Kidney epithelial cell (primary cell): Measurements from ENCODE around the gene RHOC. TPM values are rescaled to one million over a fixed set of nuclear protein-coding genes. Genes with fewer than 3 reads are reported as not detected.

Experiments
- DNase-seq: peaks from one replicate; pipeline ENCODE4 v3.0.0-alpha.2; 2010; ENCODE audit warnings: low read depth
- H3K27me3 ChIP-seq: 2 replicates; pipeline ENCODE4 v1.6.0; 2011; ENCODE audit warnings: low read length; ENCODE audit not compliant: control insufficient read depth, insufficient read depth
- H3K36me3 ChIP-seq: 2 replicates; pipeline ENCODE4 v1.5.1; 2011; ENCODE audit warnings: low read length; ENCODE audit not compliant: control insufficient read depth, insufficient read depth
- H3K4me3 ChIP-seq: 2 replicates; pipeline ENCODE4 v1.5.1; 2011; ENCODE audit warnings: low read depth, mild to moderate bottlenecking, control low read depth, low read length
- total RNA-seq: library from RNA; depleted of rRNA; stranded (reverse); fragments of >200 nt; gene quantifications from 2 replicates; pipeline ENCODE4 v1.2.3, GENCODE V29; 2015
- TF ChIP-seq, protein P1 (sequence below): IDR thresholded peaks from 2 replicates; pipeline ENCODE4 v1.5.1; 2011; ENCODE audit warnings: mild to moderate bottlenecking, moderate library complexity, low read length, control low read depth, inconsistent platforms; ENCODE audit not compliant: insufficient read depth, poor library complexity, severe bottlenecking

The RHOC gene
- total RNA-seq, 1 donor from 2014 or later, result 639 TPM

DNA sequence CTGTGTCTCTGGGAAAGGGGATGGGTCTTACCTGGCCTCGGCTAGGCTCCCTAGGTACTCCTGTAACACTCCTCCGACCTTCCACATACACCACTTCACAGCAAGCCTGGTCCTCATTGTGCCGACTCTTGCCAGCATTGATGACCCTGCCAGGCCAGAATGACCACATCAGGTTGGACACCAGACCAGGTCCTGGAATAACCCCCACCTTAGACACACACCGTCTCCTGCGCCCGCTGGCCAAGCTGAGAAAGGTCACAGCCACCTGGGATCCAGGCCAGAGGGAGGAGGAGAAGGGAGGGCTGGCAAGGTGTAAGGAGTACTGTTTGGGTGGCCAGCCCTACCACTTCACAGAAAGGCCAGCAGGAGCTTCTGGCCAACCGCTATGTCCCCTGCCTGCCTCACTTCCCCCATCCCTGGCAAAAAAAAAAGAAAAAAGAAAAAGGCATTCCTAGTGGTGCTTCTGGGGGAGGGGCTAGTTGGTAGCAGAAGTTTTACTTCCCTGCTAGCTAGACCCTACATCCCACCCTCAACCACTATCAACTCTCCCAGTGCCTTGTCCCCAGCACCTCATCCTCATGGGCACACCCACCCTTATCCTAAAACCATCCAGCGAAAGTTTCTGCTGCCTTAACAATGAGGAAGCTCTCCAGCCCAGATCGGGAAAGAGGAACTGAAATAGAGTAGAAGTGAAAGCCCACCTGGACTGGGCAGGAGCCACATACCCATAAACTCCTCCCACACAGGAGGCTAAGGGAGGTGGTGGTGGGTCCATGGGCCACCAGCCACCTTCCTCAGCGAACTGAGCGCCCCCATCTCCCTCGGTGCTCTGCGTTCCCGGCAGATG is 6.8 kb upstream of the RHOC start:
- Histone ChIP-seq H3K4me3 (peak overlapping the region; percentile 52), H3K27me3 (no peaks in the 10 kb centered on the region), H3K36me3 (no peaks in the 10 kb centered on the region)
- DNase-seq, result no peak
- TF ChIP-seq, protein P1, sequence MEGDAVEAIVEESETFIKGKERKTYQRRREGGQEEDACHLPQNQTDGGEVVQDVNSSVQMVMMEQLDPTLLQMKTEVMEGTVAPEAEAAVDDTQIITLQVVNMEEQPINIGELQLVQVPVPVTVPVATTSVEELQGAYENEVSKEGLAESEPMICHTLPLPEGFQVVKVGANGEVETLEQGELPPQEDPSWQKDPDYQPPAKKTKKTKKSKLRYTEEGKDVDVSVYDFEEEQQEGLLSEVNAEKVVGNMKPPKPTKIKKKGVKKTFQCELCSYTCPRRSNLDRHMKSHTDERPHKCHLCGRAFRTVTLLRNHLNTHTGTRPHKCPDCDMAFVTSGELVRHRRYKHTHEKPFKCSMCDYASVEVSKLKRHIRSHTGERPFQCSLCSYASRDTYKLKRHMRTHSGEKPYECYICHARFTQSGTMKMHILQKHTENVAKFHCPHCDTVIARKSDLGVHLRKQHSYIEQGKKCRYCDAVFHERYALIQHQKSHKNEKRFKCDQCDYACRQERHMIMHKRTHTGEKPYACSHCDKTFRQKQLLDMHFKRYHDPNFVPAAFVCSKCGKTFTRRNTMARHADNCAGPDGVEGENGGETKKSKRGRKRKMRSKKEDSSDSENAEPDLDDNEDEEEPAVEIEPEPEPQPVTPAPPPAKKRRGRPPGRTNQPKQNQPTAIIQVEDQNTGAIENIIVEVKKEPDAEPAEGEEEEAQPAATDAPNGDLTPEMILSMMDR, result no peak

DNA sequence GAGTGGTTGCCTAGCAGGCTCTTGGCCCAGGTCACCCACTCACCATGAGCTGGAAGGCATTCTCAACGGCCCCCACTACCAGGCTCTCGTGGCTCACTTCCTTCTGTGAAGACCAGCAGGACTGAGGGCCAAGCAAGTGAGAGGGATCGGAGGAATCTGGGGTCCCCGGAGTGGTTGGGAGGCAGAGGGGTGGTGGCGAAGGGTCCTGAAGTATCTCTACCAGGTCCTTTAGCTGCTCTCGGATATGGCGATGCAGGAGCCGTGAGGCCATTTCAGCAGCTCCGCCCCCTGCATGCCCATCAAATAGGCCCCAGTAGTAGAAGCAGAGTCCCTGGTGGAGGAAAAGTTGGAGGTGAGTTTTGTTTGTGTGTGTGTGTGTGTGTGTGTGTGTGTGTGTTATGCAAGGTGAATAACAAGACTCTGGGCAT is 5.8 kb upstream of the RHOC start:
- Histone ChIP-seq H3K4me3 (no peak overlapping the region), H3K27me3 (no peaks in the 10 kb centered on the region), H3K36me3 (no peaks in the 10 kb centered on the region)
- TF ChIP-seq, protein P1, result no peak
- no peak for DNase-seq

DNA sequence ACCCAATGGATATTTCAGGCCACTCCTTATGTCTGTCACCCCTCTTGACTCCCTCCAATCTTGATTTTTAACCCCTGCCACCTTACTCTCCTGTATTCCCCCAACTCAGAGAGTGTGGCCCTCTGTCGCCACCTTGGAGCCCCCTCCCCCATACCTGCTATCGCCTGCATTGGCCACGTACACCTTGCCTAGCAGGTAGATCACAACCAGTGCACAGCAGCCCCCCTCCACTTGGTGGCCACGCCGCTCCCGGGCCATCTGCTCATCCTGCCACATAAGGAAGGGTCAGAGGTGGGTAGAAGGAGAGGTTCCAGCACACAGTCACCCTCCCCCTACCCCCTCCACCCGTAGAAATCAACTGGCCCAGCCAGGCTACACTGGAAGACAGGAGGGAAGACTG is 5.3 kb upstream of the RHOC start:
- H3K36me3 ChIP-seq, result no peaks in the 10 kb centered on the region
- H3K27me3 ChIP-seq, result no peaks in the 10 kb centered on the region
- H3K4me3 ChIP-seq, result no peak overlapping the region
- DNase-seq, result no peak
- TF ChIP-seq, protein P1, result no peak

DNA sequence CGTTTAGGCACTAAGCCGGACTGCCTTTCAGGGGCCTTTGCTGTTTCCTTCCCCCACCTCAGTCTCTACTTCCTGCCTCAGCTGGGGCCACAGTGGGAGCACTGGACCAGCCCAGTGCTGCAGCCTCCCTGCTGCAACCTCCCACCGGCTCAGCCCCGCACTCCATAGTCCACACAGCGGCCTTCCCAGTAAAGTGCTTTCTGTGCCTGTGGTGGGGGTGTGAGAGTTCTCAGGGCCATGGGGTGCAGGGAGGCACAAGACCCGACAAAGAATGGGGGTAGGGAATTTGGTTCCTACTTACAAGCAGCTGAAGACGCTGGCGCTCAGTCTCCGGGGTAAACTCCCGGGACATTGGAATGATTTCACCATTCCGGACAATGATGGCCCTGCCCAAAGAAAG is 4.7 kb upstream of the RHOC start:
- no peak for DNase-seq
- TF ChIP-seq, protein P1, result no peak

DNA sequence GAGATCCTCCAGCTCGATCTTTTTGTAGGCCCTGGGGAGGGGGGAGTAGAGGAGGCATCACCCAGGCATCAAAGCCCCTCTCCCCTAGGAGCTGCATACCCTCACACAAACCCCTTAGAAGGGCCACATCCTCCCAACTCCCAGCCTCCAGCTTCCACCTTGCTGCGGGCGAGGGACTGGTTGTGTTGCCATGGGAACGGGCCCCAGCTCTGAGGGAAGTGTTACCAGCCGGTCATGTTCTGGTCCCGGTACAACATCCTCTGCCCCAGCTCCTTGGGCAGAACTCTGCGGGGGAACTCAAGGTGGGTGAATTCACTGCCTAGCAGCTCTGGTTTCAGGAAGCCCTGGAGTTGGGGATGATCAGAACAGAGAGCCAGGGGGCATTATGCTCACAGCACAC is 4.1 kb upstream of the RHOC start:
- no peaks in the 10 kb centered on the region for H3K27me3 ChIP-seq
- no peak for DNase-seq
- TF ChIP-seq, protein P1, result no peak

More for the DNA sequence above, 4.7 kb upstream of the RHOC start:
- Histone ChIP-seq H3K4me3 (no peak overlapping the region), H3K27me3 (no peaks in the 10 kb centered on the region), H3K36me3 (no peaks in the 10 kb centered on the region)

DNA sequence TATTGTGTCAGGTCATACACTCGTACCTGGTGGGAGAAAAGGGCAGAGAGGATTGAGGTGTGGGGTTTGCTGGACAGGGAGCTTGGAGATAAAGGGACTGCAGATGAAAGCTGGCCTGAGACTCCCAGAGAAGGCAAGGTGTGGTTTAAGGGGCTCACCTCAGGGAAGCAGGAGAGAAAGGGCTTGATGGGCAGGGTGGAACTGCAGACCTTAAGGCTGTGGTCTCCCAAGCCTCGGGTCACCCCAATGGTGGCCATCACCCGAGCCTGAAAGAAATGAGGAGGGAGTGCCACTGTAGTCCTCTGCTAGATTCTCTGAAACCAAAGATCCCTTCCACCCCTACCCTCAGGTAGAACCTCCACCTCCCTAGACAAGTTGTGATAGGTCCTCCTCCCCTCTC is 3.7 kb upstream of the RHOC start:
- Histone ChIP-seq H3K4me3 (no peak overlapping the region), H3K27me3 (no peaks in the 10 kb centered on the region), H3K36me3 (peaks cover 1% of the 10 kb centered on the region)
- TF ChIP-seq, protein P1, result no peak
- no peak for DNase-seq

More for the DNA sequence above, 4.1 kb upstream of the RHOC start:
- Histone ChIP-seq H3K4me3 (no peak overlapping the region), H3K36me3 (no peaks in the 10 kb centered on the region)
